Spinal cord (tissue), 10 donors: ENCODE measurements around the gene KRTAP4-8. TPM values are rescaled to one million over a fixed set of nuclear protein-coding genes. Genes with fewer than 3 reads are reported as not detected.
"Not testable (repeated sequence)": the region's sequence is repeated elsewhere in the genome, so short reads cannot be mapped to it uniquely, and the experiment has no call there.

Experiments used
- DNase-seq, 6 donors: peaks; one replicate each; pipeline versions ENCODE4 v3.0.0 to v3.0.0-alpha.2; 2013 to 2015; ENCODE audit warnings: low spot score in 6 of 6, low read depth in 4 of 6
- H3K27ac ChIP-seq: one replicate; pipeline ENCODE4 v1.5.1; 2013; ENCODE audit warnings: low read depth, low read length, control low read depth
- H3K27me3 ChIP-seq: one replicate; pipeline ENCODE4 v1.6.1; 2013; ENCODE audit warnings: low read length; ENCODE audit not compliant: control insufficient read depth, insufficient read depth
- H3K36me3 ChIP-seq: one replicate; pipeline ENCODE4 v1.6.1; 2013; ENCODE audit warnings: low read length; ENCODE audit not compliant: control insufficient read depth, insufficient read depth
- H3K4me1 ChIP-seq: one replicate; pipeline ENCODE4 v1.6.1; 2013; ENCODE audit warnings: low read length; ENCODE audit not compliant: control insufficient read depth, insufficient read depth
- H3K4me3 ChIP-seq: one replicate; pipeline ENCODE4 v1.5.1; 2013; ENCODE audit warnings: low read depth, low read length, control low read depth
- H3K9me3 ChIP-seq: one replicate; pipeline ENCODE4 v1.6.1; 2013; ENCODE audit warnings: low read length; ENCODE audit not compliant: control insufficient read depth, insufficient read depth
- WGBS: methylation state at CpG from one replicate; pipeline ENCODE4 v1.1.5; 2013; ENCODE audit warnings: missing lambda C conversion rate; ENCODE audit not compliant: insufficient coverage; 5-methylcytosine and 5-hydroxymethylcytosine counted together
- polyA plus RNA-seq, 2 donors: library from polyadenylated mRNA; unstranded; fragments of 120-200 nt; gene quantifications; one replicate each; pipeline ENCODE4 v1.2.1, GENCODE V29; 2013; ENCODE audit not compliant: insufficient read length in 2 of 2
- total RNA-seq, 2 donors: library from RNA; depleted of rRNA in 1 of 2; stranded (reverse); fragments of 120-200 nt in 1 of 2; fragments of >200 nt in 1 of 2; gene quantifications; one replicate each; pipeline versions ENCODE4 v1.2.3 to v1.2.4, GENCODE V29; 2013 to 2014
- donor health status: healthy.

KRTAP4-8 gene
- total and polyA plus RNA-seq, 4 donors: not detected

GRCh38 chr17:41126412-41126811, 28.5 kb upstream of the KRTAP4-8 start:
- no peak for DNase-seq
- Histone ChIP-seq H3K4me1 (no peaks in the 10 kb centered on the region), H3K27me3 (no peaks in the 10 kb centered on the region), H3K9me3 (no peaks in the 10 kb centered on the region), H3K4me3 (no peak overlapping the region), H3K36me3 (no peaks in the 10 kb centered on the region), H3K27ac (no peak overlapping the region)
- no CpG with 5 or more reads among the region's 3 CpGs for WGBS

- Histone ChIP-seq H3K4me3 (no peak overlapping the region), H3K9me3 (no peaks in the 10 kb centered on the region), H3K27ac (no peak overlapping the region), H3K36me3 (no peaks in the 10 kb centered on the region), H3K4me1 (no peaks in the 10 kb centered on the region), H3K27me3 (no peaks in the 10 kb centered on the region)
- no peak for DNase-seq
- WGBS: no CpG with 5 or more reads among the region's 2 CpGs
Observed at GRCh38 chr17:41125064-41125463, 27.1 kb upstream of the KRTAP4-8 start.

- H3K4me1 ChIP-seq, DNase-seq, H3K4me3 ChIP-seq, H3K9me3 ChIP-seq, H3K27me3 ChIP-seq, H3K27ac ChIP-seq, H3K36me3 ChIP-seq: not testable (repeated sequence)
- WGBS: 45% methylated on average over 2 of the region's 3 CpGs
Observed at GRCh38 chr17:41123991-41124371, 26.0 kb upstream of the KRTAP4-8 start, which contains the start of gene KRTAP4-12. KRTAP4-12 (minus strand) TSS chr17:41124182; CDS start chr17:41124122, 60 bp downstream.

- not testable (repeated sequence) for H3K4me3 ChIP-seq, H3K27ac ChIP-seq, DNase-seq, H3K9me3 ChIP-seq, H3K36me3 ChIP-seq, H3K27me3 ChIP-seq, H3K4me1 ChIP-seq
- WGBS: 84% methylated on average over 11 of the region's 12 CpGs
Observed at GRCh38 chr17:41123292-41123990, 25.5 kb upstream of the KRTAP4-8 start.

GRCh38 chr17:41121742-41122141, 23.8 kb upstream of the KRTAP4-8 start:
- 100% methylated on average over 1 of the region's 2 CpGs for WGBS
- H3K9me3 ChIP-seq: no peaks in the 10 kb centered on the region

GRCh38 chr17:41119696-41120690, 22.1 kb upstream of the KRTAP4-8 start:
- no CpG with 5 or more reads among the region's 11 CpGs for WGBS
- H3K27ac ChIP-seq, H3K4me3 ChIP-seq, DNase-seq, H3K36me3 ChIP-seq, H3K9me3 ChIP-seq, H3K4me1 ChIP-seq, H3K27me3 ChIP-seq: not testable (repeated sequence)

More at GRCh38 chr17:41121742-41122141, 23.8 kb upstream of the KRTAP4-8 start:
- no peaks in the 10 kb centered on the region for H3K4me1 ChIP-seq
- H3K36me3 ChIP-seq: no peaks in the 10 kb centered on the region
- no peak for DNase-seq
- no peaks in the 10 kb centered on the region for H3K27me3 ChIP-seq
- H3K27ac ChIP-seq: no peak overlapping the region
- H3K4me3 ChIP-seq: no peak overlapping the region

- H3K36me3 ChIP-seq: no peaks in the 10 kb centered on the region
- no peaks in the 10 kb centered on the region for H3K4me1 ChIP-seq
- H3K9me3 ChIP-seq: no peaks in the 10 kb centered on the region
- H3K27me3 ChIP-seq: no peaks in the 10 kb centered on the region
- DNase-seq: no peak
- WGBS: no CpG with 5 or more reads among the region's 4 CpGs
- no peak overlapping the region for H3K27ac ChIP-seq
- no peak overlapping the region for H3K4me3 ChIP-seq
Observed at GRCh38 chr17:41118721-41119120, 20.8 kb upstream of the KRTAP4-8 start.

- DNase-seq, H3K27ac ChIP-seq, H3K4me3 ChIP-seq, H3K4me1 ChIP-seq, H3K27me3 ChIP-seq, H3K9me3 ChIP-seq, H3K36me3 ChIP-seq: not testable (repeated sequence)
- 80% methylated on average over 8 of the region's 10 CpGs for WGBS
Observed at GRCh38 chr17:41117846-41118386, 20.0 kb upstream of the KRTAP4-8 start, which contains the start of gene KRTAP4-11. KRTAP4-11 (minus strand) TSS chr17:41118373; CDS start chr17:41118315, 58 bp downstream.

- no peaks in the 10 kb centered on the region for H3K27me3 ChIP-seq
- no peak overlapping the region for H3K27ac ChIP-seq
- H3K9me3 ChIP-seq: peaks cover 2% of the 10 kb centered on the region
- H3K36me3 ChIP-seq: no peaks in the 10 kb centered on the region
- no peak overlapping the region for H3K4me3 ChIP-seq
- H3K4me1 ChIP-seq: no peaks in the 10 kb centered on the region
- WGBS: 40% methylated on average over 2 of the region's 5 CpGs
- no peak for DNase-seq
Observed at GRCh38 chr17:41116297-41116696, 18.4 kb upstream of the KRTAP4-8 start.
